ENCODE data around the gene CDCA8.
"Not testable (repeated sequence)": the region's sequence is repeated elsewhere in the genome, so short reads cannot be mapped to it uniquely, and the experiment has no call there.

CDCA8 gene

DNA sequence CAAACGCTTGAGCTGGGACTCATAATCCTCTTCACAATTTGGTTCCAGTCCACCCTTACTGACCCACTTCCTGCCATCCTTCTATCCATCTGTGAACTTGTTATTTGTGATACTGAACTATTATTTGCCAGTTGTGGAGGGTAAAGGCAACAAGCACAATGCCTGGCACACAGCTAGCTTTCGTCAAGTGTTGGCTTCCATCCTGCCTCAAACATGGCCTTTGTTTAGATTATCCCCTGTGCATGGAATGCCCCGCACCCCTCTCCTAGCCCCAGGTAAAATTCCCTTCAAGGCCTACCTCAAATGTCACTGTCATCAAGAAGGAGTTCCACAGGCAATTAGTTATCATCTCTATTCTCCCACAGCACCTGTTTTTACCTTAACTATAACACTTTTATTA, 11.4 kb upstream of the CDCA8 start:
- H3K9me3 ChIP-seq, result no peaks in the 10 kb centered on the region
- H3K36me3 ChIP-seq, result peaks cover 17% of the 10 kb centered on the region
- no peak overlapping the region for H3K4me3 ChIP-seq (ENCODE audit: low read depth in 1 of 2, low read length in 1 of 2)
- no peak overlapping the region for H3K27ac ChIP-seq
- TF ChIP-seq, protein P1, sequence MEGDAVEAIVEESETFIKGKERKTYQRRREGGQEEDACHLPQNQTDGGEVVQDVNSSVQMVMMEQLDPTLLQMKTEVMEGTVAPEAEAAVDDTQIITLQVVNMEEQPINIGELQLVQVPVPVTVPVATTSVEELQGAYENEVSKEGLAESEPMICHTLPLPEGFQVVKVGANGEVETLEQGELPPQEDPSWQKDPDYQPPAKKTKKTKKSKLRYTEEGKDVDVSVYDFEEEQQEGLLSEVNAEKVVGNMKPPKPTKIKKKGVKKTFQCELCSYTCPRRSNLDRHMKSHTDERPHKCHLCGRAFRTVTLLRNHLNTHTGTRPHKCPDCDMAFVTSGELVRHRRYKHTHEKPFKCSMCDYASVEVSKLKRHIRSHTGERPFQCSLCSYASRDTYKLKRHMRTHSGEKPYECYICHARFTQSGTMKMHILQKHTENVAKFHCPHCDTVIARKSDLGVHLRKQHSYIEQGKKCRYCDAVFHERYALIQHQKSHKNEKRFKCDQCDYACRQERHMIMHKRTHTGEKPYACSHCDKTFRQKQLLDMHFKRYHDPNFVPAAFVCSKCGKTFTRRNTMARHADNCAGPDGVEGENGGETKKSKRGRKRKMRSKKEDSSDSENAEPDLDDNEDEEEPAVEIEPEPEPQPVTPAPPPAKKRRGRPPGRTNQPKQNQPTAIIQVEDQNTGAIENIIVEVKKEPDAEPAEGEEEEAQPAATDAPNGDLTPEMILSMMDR (IDR thresholded peaks at IDR 0.05), result no peak
- H3K27me3 ChIP-seq, result peaks cover 7% of the 10 kb centered on the region
- H3K4me1 ChIP-seq (ENCODE audit: control insufficient read depth in 1 of 2, insufficient read depth in 1 of 2, low read depth in 1 of 2, low read length in 1 of 2), result peaks cover 4 to 5% of the 10 kb centered on the region in 2 experiments

DNA sequence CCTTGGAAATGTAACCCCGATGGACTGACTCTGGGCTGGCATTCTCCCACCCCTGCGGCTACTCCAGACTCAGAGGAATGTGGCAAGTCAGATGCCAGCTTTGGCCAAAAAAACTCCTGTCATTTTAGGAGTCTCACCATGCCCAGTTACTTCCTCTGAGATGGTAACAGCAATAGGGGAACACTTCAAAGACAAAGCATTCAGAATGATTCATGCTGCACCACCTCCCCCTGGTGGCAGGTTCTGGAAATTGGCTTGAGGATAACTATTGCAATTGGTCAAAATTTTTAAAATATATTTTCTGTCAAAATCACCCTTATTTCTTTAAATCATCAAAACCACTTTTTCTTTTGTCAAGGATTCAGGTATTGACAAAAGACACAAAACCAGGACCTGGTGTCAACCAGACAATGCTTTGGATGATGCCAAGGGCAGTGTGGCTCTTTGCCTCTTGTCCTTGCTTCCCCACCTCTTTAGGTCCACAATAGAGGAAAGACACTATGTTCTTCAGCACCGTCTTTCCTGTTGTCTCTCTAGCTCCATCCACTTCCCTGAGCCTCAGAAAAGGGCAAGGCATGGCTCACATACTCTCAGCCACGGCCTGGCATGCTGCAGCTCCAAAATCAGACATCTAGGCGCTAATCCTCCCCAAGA, 9.9 kb upstream of the CDCA8 start:
- H3K27me3 ChIP-seq, result no peaks in the 10 kb centered on the region
- H3K27ac ChIP-seq, result peak overlapping the region; percentile 40
- TF ChIP-seq, protein P1 (IDR thresholded peaks at IDR 0.05), result peak; percentile 91
- peaks cover 24% of the 10 kb centered on the region for H3K36me3 ChIP-seq
- no peak overlapping the region for H3K4me3 ChIP-seq (ENCODE audit: low read depth in 1 of 2, low read length in 1 of 2)
- H3K9me3 ChIP-seq, result no peaks in the 10 kb centered on the region
- H3K4me1 ChIP-seq (ENCODE audit: control insufficient read depth in 1 of 2, insufficient read depth in 1 of 2, low read depth in 1 of 2, low read length in 1 of 2), result peaks cover 4 to 5% of the 10 kb centered on the region in 2 experiments

DNA sequence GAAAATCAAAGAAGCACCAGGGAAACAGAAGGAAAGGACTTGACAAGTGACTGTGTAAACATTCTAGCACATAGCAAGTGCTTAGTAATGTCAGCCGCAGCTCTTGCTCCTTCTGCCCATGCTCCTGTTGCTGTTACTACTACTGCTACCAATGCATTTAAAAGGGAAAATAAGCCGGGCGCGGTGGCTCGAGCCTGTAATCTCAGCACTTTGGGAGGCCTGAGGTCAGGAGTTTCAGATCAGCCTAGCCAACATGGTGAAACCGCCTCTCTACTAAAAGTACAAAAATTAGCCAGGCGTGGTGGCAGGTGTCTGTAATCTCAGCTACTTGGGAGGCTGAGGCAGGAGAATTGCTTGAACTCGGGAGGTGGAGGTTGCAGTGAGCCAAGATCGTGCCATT, 8.1 kb upstream of the CDCA8 start:
- H3K4me3 ChIP-seq (ENCODE audit: low read depth in 1 of 2, low read length in 1 of 2); H3K27me3 ChIP-seq; H3K4me1 ChIP-seq (ENCODE audit: control insufficient read depth in 1 of 2, insufficient read depth in 1 of 2, low read depth in 1 of 2, low read length in 1 of 2); H3K27ac ChIP-seq; H3K9me3 ChIP-seq: not testable (repeated sequence)
- peaks cover 24% of the 10 kb centered on the region for H3K36me3 ChIP-seq

DNA sequence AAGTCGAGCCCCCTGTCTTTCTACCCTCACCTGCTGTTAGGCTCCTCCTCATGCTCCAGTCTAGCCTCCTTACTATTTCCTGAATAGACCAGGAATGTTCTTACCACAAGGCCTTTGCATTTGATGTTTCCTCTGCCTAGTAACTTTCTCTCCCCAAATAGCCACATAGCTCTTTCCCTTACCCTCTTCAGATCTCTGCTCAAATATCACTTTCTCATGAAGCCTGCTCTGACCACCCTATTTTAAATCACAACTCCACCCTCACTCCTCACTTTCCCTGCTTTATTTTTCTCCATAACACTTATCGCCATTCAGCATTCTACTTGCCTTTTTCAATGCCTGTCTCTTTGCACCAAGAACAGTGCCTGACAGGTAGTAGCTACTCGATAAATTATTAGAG, 6.6 kb upstream of the CDCA8 start:
- Histone ChIP-seq H3K27ac (no peak overlapping the region), H3K4me1 (ENCODE audit: control insufficient read depth in 1 of 2, insufficient read depth in 1 of 2, low read depth in 1 of 2, low read length in 1 of 2) (peaks cover 16 to 17% of the 10 kb centered on the region in 2 experiments), H3K27me3 (no peaks in the 10 kb centered on the region), H3K9me3 (no peaks in the 10 kb centered on the region), H3K36me3 (peaks cover 24% of the 10 kb centered on the region), H3K4me3 (ENCODE audit: low read depth in 1 of 2, low read length in 1 of 2) (no peak overlapping the region)
- TF ChIP-seq, protein P1 (IDR thresholded peaks at IDR 0.05), result no peak

DNA sequence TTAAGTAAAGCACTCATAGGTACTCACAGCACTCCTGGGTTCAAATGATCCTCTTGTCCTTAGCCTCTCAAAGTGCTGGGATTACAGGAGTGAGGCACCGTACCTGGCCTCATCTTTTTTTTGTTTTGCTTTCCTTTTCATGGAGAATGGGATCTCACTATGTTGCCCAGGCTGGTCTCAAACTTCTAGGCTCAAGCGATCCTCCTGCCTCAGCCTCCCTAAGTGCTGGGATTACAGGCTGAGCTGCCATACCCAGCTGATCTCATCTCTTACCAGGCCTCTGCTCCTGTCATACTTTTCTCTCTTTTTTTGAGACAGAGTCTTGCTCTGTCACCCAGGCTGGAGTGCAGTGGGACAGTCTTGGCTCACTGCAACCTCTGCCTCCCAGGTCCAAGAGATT, 4.6 kb upstream of the CDCA8 start:
- H3K36me3 ChIP-seq, result peaks cover 24% of the 10 kb centered on the region
- H3K27ac ChIP-seq; H3K27me3 ChIP-seq; H3K9me3 ChIP-seq; H3K4me3 ChIP-seq (ENCODE audit: low read depth in 1 of 2, low read length in 1 of 2): not testable (repeated sequence)
- peaks cover 28 to 31% of the 10 kb centered on the region in 2 experiments for H3K4me1 ChIP-seq (ENCODE audit: control insufficient read depth in 1 of 2, insufficient read depth in 1 of 2, low read depth in 1 of 2, low read length in 1 of 2)

DNA sequence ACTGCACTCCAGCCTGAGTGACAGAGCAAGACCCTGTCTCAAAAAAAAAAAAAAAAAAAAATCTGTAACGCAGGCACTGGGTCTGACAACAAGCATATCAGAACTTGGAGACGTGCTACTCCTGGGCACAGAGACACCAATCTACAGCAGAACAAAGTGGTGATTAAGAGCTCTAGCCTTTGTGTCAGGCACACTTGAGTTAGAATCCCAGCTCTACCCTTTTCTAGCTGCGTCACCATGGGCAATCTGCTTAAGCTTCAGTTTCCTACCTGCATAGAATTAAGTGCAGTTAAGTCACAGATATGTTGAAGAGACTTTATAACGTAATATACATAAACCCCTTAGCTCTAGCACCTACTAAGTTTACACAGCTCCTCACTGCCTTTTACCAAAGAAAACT, 3.4 kb upstream of the CDCA8 start:
- TF ChIP-seq, protein P1 (IDR thresholded peaks at IDR 0.05), result no peak
- H3K36me3 ChIP-seq, result peaks cover 16% of the 10 kb centered on the region
- no peak overlapping the region for H3K4me3 ChIP-seq (ENCODE audit: low read depth in 1 of 2, low read length in 1 of 2)
- H3K4me1 ChIP-seq (ENCODE audit: control insufficient read depth in 1 of 2, insufficient read depth in 1 of 2, low read depth in 1 of 2, low read length in 1 of 2), result peaks cover 33% of the 10 kb centered on the region in 2 experiments
- H3K27ac ChIP-seq, result no peak overlapping the region
- H3K9me3 ChIP-seq, result no peaks in the 10 kb centered on the region
- H3K27me3 ChIP-seq, result no peaks in the 10 kb centered on the region

Measured in neutrophil (primary cell).